B cell (primary cell): ENCODE measurements around the gene CAMTA1. TPM values are rescaled to one million over a fixed set of nuclear protein-coding genes. Genes with fewer than 3 reads are reported as not detected.

Experiments used
- ATAC-seq: fragments of 200-7000 bp; cut with Tn5 transposase; one replicate; pipeline ENCODE4 v1.10.0; 2021; ENCODE audit warnings: low read depth, mild to moderate bottlenecking, moderate number of reproducible peaks, moderate library complexity
- CTCF ChIA-PET: fragments of 350-600 bp; sonication (Branson Sonifier 250); formaldehyde crosslinking; loops from one replicate; lab custom pipeline; 2021; ENCODE audit warnings: antibody characterized with exemption, inconsistent platforms; lab: Charles Lee
- POLR2A ChIA-PET: fragments of 350-600 bp; sonication (Branson Sonifier 250); formaldehyde crosslinking; loops from one replicate; lab custom pipeline; 2021; ENCODE audit warnings: antibody characterized with exemption; lab: Charles Lee
- DNase-seq: peaks from one replicate; pipeline ENCODE4 v3.0.0; 2013
- H2AFZ ChIP-seq: 2 replicates; pipeline ENCODE4 v1.6.1; 2012; ENCODE audit warnings: mild to moderate bottlenecking, low read depth, low read length; ENCODE audit not compliant: insufficient read depth, poor library complexity, severe bottlenecking
- H3K27ac ChIP-seq, 2 donors: 1 replicate in 1 of 2; 2 replicates in 1 of 2; pipeline ENCODE4 v1.5.1; 2012 to 2013; ENCODE audit warnings: low read length in 2 of 2, mild to moderate bottlenecking in 2 of 2, moderate library complexity in 1 of 2
- H3K27me3 ChIP-seq, 4 experiments: fragments of 200-600 bp in 1 of 4; sonication (generic) in 1 of 4; replicated peaks in 1 of 4; 1 replicate in 2 of 4; 2 replicates in 2 of 4; pipeline versions ENCODE4 v1.6.1 to v1.7.0; 2013 to 2016; ENCODE audit warnings: low read length in 3 of 4, mild to moderate bottlenecking in 2 of 4, mixed read lengths in 1 of 4, moderate library complexity in 1 of 4; ENCODE audit not compliant: insufficient read depth in 4 of 4, control insufficient read depth in 3 of 4; ENCODE audit errors: control extremely low read depth in 1 of 4
- H3K36me3 ChIP-seq, 2 experiments: replicated peaks in 1 of 2; 1 replicate in 1 of 2; 2 replicates in 1 of 2; pipeline versions ENCODE4 v1.6.1 to v1.7.1; 2013; ENCODE audit warnings: low read length in 1 of 2; ENCODE audit not compliant: insufficient read depth in 2 of 2, control insufficient read depth in 1 of 2; ENCODE audit errors: control extremely low read depth in 1 of 2, extremely low read depth in 1 of 2
- H3K4me1 ChIP-seq, 2 donors: fragments of 200-600 bp in 1 of 2; sonication (generic) in 1 of 2; 1 replicate in 1 of 2; 2 replicates in 1 of 2; pipeline versions ENCODE4 v1.5.1 to v1.6.1; 2013 to 2017; ENCODE audit warnings: low read length in 2 of 2; ENCODE audit not compliant: control insufficient read depth in 2 of 2, insufficient read depth in 2 of 2
- H3K4me2 ChIP-seq: replicated peaks from 2 replicates; pipeline ENCODE3; 2012; ENCODE audit warnings: mild to moderate bottlenecking, low read depth, low read length; ENCODE audit not compliant: poor library complexity, severe bottlenecking
- H3K4me3 ChIP-seq, 5 experiments: fragments of 200-600 bp in 1 of 5; sonication (generic) in 1 of 5; 1 replicate in 3 of 5; 2 replicates in 2 of 5; pipeline versions ENCODE4 v1.5.1 to v1.7.0; 2011 to 2016; ENCODE audit warnings: low read length in 4 of 5, mild to moderate bottlenecking in 4 of 5, low read depth in 2 of 5, control low read depth in 1 of 5, moderate library complexity in 1 of 5; ENCODE audit not compliant: insufficient read depth in 1 of 5; ENCODE audit errors: control extremely low read depth in 1 of 5, extremely low read depth in 1 of 5
- H3K79me2 ChIP-seq: fragments of 200-600 bp; sonication (generic); one replicate; pipeline ENCODE4 v1.6.0; 2016; ENCODE audit warnings: low read length; ENCODE audit not compliant: control insufficient read depth, insufficient read depth
- H3K9ac ChIP-seq: fragments of 200-600 bp; sonication (generic); 2 replicates; pipeline ENCODE4 v1.6.1; 2017; ENCODE audit warnings: mild to moderate bottlenecking, low read length, moderate library complexity
- H3K9me3 ChIP-seq, 3 donors: one replicate each; pipeline versions ENCODE4 v1.6.1 to v1.7.1; 2013; ENCODE audit warnings: low read length in 2 of 3; ENCODE audit not compliant: control insufficient read depth in 2 of 3, insufficient read depth in 1 of 3; ENCODE audit errors: control extremely low read depth in 1 of 3
- H4K20me1 ChIP-seq: 2 replicates; pipeline ENCODE4 v1.6.0; 2012; ENCODE audit warnings: mild to moderate bottlenecking, low read length; ENCODE audit not compliant: insufficient read depth, control insufficient read depth, poor library complexity, severe bottlenecking
- H3K27ac Mint-ChIP-seq: one replicate; pipeline ENCODE4 v1.8.0; 2021; ENCODE audit warnings: mixed read lengths
- H3K27me3 Mint-ChIP-seq: one replicate; pipeline ENCODE4 v1.8.0; 2021; ENCODE audit warnings: mixed read lengths
- H3K4me1 Mint-ChIP-seq: one replicate; pipeline ENCODE4 v1.8.0; 2021; ENCODE audit warnings: mixed read lengths
- H3K4me3 Mint-ChIP-seq: one replicate; pipeline ENCODE4 v1.8.0; 2021; ENCODE audit warnings: mixed read lengths
- H3K9me3 Mint-ChIP-seq: one replicate; pipeline ENCODE4 v1.8.0; 2022; ENCODE audit warnings: mixed read lengths; ENCODE audit not compliant: insufficient read depth
- CTCF ChIP-seq: fragments of 200-600 bp; IDR thresholded peaks from one replicate; pipeline ENCODE4 v1.8.0; 2022; ENCODE audit warnings: antibody characterized with exemption, mild to moderate bottlenecking
- EZH2 ChIP-seq: IDR thresholded peaks from 2 replicates; pipeline ENCODE4 v1.6.1; 2012; ENCODE audit warnings: borderline replicate concordance, low read depth, mild to moderate bottlenecking, moderate library complexity, low read length; ENCODE audit not compliant: insufficient read depth, poor library complexity, severe bottlenecking
- WGBS: methylation state at CpG from one replicate; pipeline ENCODE4 v1.1.5; 2013; ENCODE audit warnings: missing lambda C conversion rate; ENCODE audit not compliant: insufficient coverage; 5-methylcytosine and 5-hydroxymethylcytosine counted together
- intact Hi-C: fragments of 100-400 bp; cut with micrococcal nuclease; formaldehyde crosslinking; loops from one replicate; pipeline ENCODE4 v1.10.0; 2022
- polyA plus RNA-seq: library from polyadenylated mRNA; depleted of rRNA; stranded (reverse); fragments of >200 nt; gene quantifications from 2 replicates; pipeline ENCODE4 v1.2.3, GENCODE V29; 2012
- total RNA-seq, 2 donors: library from RNA; stranded (reverse); fragments of 120-200 nt in 1 of 2; gene quantifications; 1 replicate in 1 of 2; 2 replicates in 1 of 2; pipeline versions ENCODE4 v1.2.3 to v1.2.4, GENCODE V29; 2013 to 2022

CAMTA1 gene
- total and polyA plus RNA-seq, 2 donors (not counting 1 experiment from before 2014, with no cell fraction given) = 42.2 to 45.7 TPM

- no peaks in the 10 kb centered on the region for H3K9me3 ChIP-seq
- WGBS = 96% methylated on average over 11 of the region's 12 CpGs
- no peak overlapping the region for H3K9ac ChIP-seq
- ChIA-PET POLR2A (no interaction called here), CTCF (interaction anchor here (1.5 kb wide), 1 partner anchor 35 kb away, joined by 3 read pairs; no protein-coding TSS in a partner anchor)
- ATAC-seq (no peak), DNase-seq (no peak)
- H2AFZ ChIP-seq = no peak overlapping the region
- H3K27me3 ChIP-seq = no peaks in the 10 kb centered on the region
- no peak overlapping the region for H3K4me2 ChIP-seq
- no peak overlapping the region for H3K4me3 ChIP-seq
- no peak overlapping the region for H3K27ac Mint-ChIP-seq
- H3K4me1 ChIP-seq = no peaks in the 10 kb centered on the region
- no peak overlapping the region for H3K4me3 Mint-ChIP-seq
- no peaks in the 10 kb centered on the region for H3K27me3 Mint-ChIP-seq
- TF ChIP-seq CTCF (no peak), EZH2 (no peak)
- no peaks in the 10 kb centered on the region for H3K36me3 ChIP-seq
- intact Hi-C loops = no loop called here
- H3K4me1 Mint-ChIP-seq = no peaks in the 10 kb centered on the region
- H4K20me1 ChIP-seq = no peaks in the 10 kb centered on the region
- no peaks in the 10 kb centered on the region for H3K79me2 ChIP-seq
- no peaks in the 10 kb centered on the region for H3K9me3 Mint-ChIP-seq
- no peak overlapping the region for H3K27ac ChIP-seq
These were observed 741.8 kb downstream of the CAMTA1 start for GRCh38 chr1:7526867-7527732.

GRCh38 chr1:7527733-7528045 is 742.4 kb downstream of the CAMTA1 start:
- H3K4me1 Mint-ChIP-seq = no peaks in the 10 kb centered on the region
- Histone ChIP-seq H3K36me3 (no peaks in the 10 kb centered on the region), H3K4me1 (no peaks in the 10 kb centered on the region), H3K4me2 (no peak overlapping the region), H3K9ac (no peak overlapping the region), H3K27ac (no peak overlapping the region), H3K79me2 (no peaks in the 10 kb centered on the region), H3K9me3 (no peaks in the 10 kb centered on the region), H2AFZ (no peak overlapping the region), H3K4me3 (no peak overlapping the region), H3K27me3 (no peaks in the 10 kb centered on the region), H4K20me1 (no peaks in the 10 kb centered on the region)
- peaks cover 5% of the 10 kb centered on the region for H3K27me3 Mint-ChIP-seq
- H3K4me3 Mint-ChIP-seq = no peak overlapping the region
- DNase-seq (no peak), ATAC-seq (no peak)
- intact Hi-C loops = no loop called here
- CTCF ChIA-PET = interaction anchor here (1.5 kb wide), 1 partner anchor 34 kb away, joined by 3 read pairs; no protein-coding TSS in a partner anchor
- no peaks in the 10 kb centered on the region for H3K9me3 Mint-ChIP-seq
- no peak overlapping the region for H3K27ac Mint-ChIP-seq
- POLR2A ChIA-PET = no interaction called here
- TF ChIP-seq EZH2 (no peak), CTCF (no peak)
- 83% methylated on average over 6 of the region's 7 CpGs for WGBS
